COLO668 (cell line): ENCODE results near the gene CNTFR.
"Not testable (repeated sequence)": the region's sequence is repeated elsewhere in the genome, so short reads cannot be mapped to it uniquely, and the experiment has no call there.

ENCODE experiments used
- DNase-seq: peaks from one replicate; lab custom pipeline; 2025; ENCODE audit not compliant: unreplicated experiment; lab: John Stamatoyannopoulos, UW

Gene CNTFR, protein sequence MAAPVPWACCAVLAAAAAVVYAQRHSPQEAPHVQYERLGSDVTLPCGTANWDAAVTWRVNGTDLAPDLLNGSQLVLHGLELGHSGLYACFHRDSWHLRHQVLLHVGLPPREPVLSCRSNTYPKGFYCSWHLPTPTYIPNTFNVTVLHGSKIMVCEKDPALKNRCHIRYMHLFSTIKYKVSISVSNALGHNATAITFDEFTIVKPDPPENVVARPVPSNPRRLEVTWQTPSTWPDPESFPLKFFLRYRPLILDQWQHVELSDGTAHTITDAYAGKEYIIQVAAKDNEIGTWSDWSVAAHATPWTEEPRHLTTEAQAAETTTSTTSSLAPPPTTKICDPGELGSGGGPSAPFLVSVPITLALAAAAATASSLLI

GRCh38 chr9:34589636-34590380, at the start of gene CNTFR:
TSS of gene CNTFR (minus strand) at chr9:34589724. CDS start at chr9:34568981, 20,743 bp downstream.
- peak; percentile 46 for DNase-seq

- not testable (repeated sequence) for DNase-seq
These were observed 49.8 kb upstream of the CNTFR start for GRCh38 chr9:34639322-34639721.

- DNase-seq, result no peak
These were observed 48.6 kb upstream of the CNTFR start for GRCh38 chr9:34638138-34638445.

DNA sequence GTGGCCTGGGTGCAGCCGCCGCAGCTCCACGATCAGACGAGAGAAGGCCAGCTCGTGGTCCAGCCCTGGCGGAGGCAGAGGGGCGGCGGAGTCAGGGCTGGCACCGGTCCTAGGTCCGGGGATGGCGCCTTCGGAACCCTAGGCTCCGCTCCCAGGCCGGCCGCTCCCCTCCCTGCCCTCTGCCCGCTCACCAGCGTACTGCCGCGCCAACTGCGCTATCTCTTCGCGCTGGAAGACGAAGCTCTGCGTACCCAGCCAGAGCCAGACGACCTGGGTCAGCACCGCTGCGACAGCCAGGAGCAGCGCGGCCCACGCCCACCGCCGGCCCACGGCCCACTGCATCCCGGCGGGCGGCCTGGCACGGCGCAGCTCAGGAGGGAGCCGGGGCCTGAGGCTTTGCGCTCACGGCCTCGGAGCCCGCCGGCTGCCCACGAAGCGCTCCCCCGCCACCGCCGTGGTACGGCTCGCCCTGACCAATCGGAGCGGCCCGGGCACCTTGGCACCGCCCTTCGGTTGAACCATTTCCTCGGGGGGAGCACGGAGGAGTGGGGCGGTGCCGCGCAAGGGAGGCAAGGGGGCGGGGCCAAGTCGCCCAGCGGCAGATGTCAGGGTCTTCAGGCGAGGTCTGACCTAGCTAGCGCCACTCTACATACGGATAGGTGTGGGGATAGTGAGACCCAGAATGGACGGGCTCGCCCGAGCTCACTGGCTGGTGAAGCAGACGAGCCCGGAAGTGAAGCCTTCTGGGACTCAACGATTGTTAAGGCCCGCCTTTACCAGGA, 48.0 kb upstream of the CNTFR start, which contains the start of gene SIGMAR1:
TSS of gene SIGMAR1 (minus strand) at position 432 of the 782 bp plus-strand sequence. CDS start at position 342, 90 bp downstream.
- DNase-seq, result peak; percentile 96

GRCh38 chr9:34636791-34637355, 47.3 kb upstream of the CNTFR start:
- peak; percentile 26 for DNase-seq

DNA sequence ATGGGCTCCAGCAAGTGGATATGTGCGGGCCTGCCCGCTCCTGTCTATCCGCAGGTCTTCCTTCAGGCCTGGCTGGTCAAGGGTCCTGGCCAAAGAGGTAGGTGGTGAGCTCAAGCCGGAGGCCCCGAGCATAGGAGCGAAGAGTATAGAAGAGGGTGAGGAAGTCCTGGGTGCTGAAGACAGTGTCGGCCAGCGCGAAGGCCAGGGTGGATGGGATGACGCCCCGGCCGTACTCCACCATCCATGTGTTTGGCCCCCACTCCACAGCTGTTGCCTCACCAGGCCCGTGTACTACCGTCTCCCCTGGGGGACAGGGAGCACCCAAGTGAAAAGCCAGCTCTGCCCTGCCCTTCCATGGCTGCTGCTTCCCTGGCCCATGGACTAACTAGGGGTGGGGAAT, 46.0 kb upstream of the CNTFR start:
- DNase-seq, result no peak

GRCh38 chr9:34634551-34635248, 45.2 kb upstream of the CNTFR start:
- no peak for DNase-seq

- DNase-seq, result peak; percentile 49
These were observed 44.5 kb upstream of the CNTFR start for GRCh38 chr9:34633851-34634550.

DNA sequence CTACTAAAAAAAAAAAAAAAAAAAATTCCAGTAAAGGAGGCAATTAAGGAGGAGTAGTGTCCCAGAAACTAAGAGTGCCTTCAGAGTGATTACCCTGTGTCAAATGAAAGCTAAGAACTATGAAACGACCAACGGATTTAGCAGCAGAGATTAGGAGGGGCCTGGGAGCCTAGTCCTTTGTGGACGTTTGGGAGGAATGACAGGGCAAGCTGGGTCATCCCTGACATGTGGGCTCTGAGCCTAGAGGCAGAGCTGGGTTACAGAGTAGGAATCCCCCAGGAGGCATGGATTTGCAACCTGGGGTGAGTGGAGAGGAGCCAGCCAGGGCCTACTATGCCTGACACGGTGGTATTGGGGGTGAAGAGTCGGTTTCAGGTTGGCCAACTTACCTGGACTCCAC, 43.6 kb upstream of the CNTFR start:
- DNase-seq, result no peak

- DNase-seq, result no peak
These were observed 41.1 kb upstream of the CNTFR start for GRCh38 chr9:34630402-34631154.

- no peak for DNase-seq
These were observed 39.9 kb upstream of the CNTFR start for GRCh38 chr9:34629491-34629808.

DNA sequence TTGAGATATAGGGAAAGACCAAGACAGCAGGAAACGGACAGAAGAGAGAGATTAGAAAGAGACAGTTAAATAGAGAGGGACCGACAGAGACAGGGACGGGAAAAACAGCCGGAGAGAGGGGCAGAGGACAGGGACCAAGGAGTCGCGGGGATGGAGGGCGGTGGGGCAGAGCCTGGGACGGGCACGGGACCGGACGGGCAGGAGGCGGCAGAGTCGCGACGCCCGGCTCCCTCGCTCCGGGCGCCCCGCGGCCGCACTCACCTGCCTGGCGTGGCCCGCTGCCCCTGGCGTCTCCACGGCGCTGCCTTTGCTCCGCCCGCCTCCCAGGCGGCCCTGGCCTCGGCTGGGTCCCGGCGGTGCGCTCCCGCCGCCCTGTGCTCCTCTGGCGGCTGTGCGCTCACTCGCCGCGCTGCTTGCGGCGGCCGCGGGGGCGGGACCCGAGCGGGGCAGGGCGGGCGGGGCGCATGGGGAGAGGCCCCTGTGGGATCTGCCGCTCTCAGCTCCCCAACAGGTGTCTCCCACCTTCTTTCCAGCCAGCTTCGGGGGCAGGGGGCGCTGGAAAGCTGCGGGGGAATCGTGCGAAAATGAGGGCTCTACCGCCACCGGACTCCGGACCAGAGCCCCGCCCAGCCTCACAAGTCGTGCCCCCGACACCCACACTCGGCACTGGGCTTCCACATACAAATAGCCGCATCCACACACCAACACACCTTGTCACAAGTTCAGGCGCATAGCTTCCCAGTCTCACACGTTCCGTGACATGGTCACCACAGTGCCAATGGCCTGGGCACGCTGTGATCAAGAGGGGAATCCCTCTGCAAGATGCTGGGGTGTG, 39.3 kb upstream of the CNTFR start, which contains the start of gene ARID3C:
TSS of gene ARID3C (minus strand) at position 411 of the 835 bp plus-strand sequence. CDS start 1,052 bp downstream, outside the sequence.
- peak; percentile 70 for DNase-seq

GRCh38 chr9:34627716-34628655, 38.5 kb upstream of the CNTFR start:
- DNase-seq, result no peak

- no peak for DNase-seq
These were observed 35.6 kb upstream of the CNTFR start for GRCh38 chr9:34625186-34625486.

DNA sequence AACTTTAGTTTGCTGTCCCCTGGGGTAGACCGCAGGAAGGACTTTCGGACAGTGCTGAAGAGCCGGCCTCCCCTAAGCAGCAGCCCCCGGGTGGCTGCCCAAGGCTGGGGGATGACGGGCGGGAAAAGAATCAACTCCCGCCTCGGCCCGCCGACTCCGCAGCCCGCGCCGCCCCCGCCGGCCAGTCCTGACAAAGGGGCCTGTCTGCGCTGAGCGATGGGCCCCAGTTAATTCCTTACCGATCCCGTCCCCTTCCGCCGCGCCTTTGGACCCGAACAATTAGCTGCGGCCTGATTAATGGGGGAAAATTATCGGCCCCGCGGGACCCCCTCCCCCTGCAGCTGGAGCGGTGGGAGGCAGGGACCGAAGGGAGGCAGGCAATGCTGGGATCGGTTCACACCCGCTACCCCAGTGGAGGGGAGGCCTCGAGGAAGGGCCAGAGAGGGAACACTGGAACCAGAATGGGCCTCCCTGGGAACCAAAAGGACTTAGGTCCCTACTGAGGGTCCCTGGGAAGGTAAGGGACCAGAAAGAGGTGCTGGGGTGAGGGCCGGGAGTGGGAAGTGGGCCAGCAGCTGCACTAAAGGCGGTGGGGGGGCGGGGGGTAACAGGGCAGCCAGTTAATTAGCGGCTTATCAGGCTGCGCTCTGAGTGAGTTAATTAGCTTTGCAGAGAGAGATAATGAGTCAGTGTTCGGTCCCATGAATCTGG, 35.1 kb upstream of the CNTFR start:
- no peak for DNase-seq

DNA sequence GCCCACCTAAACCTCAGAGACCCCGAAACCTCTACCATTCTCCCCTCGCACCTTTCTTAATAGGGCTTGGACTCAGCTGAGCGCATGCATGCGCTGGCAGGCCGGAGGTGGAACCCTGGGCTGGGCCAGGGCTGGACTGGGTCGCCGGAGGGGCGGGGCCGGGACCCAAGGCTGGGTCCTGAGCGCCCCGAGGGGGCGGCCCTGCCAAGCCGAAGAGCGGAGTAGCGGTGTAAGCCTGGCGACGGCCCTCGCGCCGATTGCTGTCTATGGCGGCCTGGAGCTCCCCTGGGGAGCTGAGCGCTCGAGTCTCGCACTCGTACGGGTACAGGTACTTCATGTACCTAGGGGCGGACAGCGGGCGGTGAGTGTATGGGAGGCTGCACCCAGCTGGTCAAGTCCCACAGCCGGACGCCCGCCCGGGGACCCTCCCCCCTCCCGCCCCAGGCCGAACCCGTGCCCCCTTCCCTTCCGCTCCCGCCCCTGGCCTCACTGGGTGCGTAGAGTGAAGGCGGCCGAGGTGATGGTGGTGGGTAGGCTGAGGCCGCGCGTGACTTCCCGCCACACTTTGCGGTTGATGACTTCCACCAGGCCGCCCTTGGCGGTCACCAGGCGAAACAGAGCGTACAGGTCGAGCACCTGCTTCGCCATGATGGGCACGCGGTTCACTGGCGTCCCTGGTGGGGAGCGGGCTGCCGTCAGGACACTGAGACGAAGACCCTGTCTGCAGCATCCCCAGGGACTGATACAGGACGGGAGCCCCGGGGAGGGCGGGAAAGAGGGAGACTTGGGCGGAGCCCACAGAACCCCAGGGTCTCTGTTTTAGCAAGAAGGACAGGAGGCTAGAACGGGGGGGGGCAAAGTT, 34.1 kb upstream of the CNTFR start:
- no peak for DNase-seq
